IPS-18a (cell line): ENCODE measurements around the gene BICDL1.

Experiments used
- H3K27ac ChIP-seq: one replicate; pipeline ENCODE4 v1.5.1; 2013; ENCODE audit warnings: low read length
- H3K27me3 ChIP-seq: one replicate; pipeline ENCODE4 v1.6.1; 2013; ENCODE audit warnings: mild to moderate bottlenecking, low read length; ENCODE audit not compliant: control insufficient read depth, insufficient read depth
- H3K36me3 ChIP-seq: one replicate; pipeline ENCODE4 v1.6.1; 2013; ENCODE audit warnings: low read depth, low read length; ENCODE audit not compliant: control insufficient read depth
- H3K4me1 ChIP-seq: one replicate; pipeline ENCODE4 v1.6.1; 2013; ENCODE audit warnings: low read depth, low read length; ENCODE audit not compliant: control insufficient read depth
- H3K4me3 ChIP-seq: one replicate; pipeline ENCODE4 v1.5.1; 2013; ENCODE audit warnings: low read length
- H3K9ac ChIP-seq: one replicate; pipeline ENCODE4 v1.6.1; 2013; ENCODE audit warnings: mild to moderate bottlenecking, low read length, moderate library complexity
- H3K9me3 ChIP-seq: one replicate; pipeline ENCODE4 v1.6.1; 2013; ENCODE audit warnings: low read depth, low read length; ENCODE audit not compliant: control insufficient read depth

Gene BICDL1

DNA sequence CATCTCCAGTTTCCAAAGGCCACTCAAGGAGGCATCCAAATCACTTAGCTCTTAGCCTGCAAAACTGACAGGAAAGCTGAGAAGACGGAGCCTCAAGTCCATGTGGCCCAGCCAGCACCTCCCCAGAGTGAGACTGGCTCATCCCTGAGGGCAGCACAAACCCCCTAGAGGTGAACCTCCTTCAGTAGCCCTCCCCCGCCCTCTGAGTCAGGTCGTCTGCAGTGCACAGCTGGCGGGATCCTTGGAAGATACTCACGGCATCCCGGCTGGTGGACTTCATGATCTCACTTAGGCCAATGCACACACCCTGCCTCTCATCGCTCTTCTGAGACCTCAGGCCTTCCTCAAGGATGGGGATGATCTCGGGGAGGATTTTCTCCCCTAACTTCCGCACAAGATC lies 151.6 kb downstream of the BICDL1 start:
- Histone ChIP-seq H3K27me3 (no peaks in the 10 kb centered on the region), H3K9me3 (no peaks in the 10 kb centered on the region), H3K27ac (no peak overlapping the region), H3K9ac (no peak overlapping the region), H3K36me3 (peaks cover 89% of the 10 kb centered on the region), H3K4me3 (no peak overlapping the region), H3K4me1 (no peaks in the 10 kb centered on the region)

DNA sequence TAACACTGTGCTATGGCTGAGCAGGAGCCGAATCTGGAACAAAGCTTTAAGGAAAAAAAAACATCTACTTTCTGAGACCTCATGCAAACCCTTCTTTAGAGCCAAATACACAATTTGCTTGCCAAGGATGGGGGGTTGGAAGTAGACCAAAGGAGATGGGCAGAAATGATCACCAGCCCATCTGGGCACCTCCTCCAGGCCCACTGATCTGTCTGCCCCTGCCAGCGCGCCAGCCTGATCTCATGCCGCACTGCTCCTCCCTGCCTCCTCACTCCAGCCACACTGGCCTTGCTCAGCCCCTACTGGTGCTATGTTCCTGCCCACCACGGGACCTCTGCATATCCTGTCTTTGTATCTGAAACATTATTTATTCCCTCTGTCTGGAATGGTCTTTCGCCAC lies 152.3 kb downstream of the BICDL1 start:
- H3K4me3 ChIP-seq = no peak overlapping the region
- H3K4me1 ChIP-seq = no peaks in the 10 kb centered on the region
- H3K27ac ChIP-seq = no peak overlapping the region
- no peaks in the 10 kb centered on the region for H3K27me3 ChIP-seq
- peaks cover 89% of the 10 kb centered on the region for H3K36me3 ChIP-seq
- H3K9me3 ChIP-seq = no peaks in the 10 kb centered on the region
- H3K9ac ChIP-seq = no peak overlapping the region

DNA sequence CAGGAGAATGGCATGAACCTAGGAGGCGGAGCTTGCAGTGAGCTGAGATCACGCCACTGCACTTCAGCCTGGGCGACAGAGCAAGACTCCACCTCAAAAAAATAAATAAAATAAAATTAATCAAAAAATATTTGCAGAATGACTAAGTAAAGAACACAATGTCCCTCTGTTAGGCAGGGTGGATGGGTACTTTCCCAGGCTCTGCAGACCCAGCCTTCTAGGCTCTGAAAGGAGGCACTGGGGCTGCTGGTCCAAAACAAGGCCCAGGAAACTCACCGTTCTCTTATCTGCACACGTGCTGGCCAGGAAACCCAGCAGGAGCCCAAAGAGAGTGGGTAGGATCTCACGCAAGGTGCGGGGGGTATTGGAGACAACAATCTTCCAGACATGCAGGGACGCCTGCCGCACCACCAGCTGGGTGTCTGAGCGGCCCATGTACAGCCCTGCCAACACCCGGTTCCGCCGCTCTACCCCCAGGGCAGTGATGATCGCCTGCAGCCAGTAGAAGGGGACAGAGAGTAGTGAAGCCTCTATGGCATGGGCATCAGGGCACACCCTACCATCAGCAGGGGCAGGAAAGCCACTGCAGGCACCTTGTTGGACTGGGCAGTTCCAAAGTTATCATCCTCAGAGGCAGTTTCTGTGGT lies 153.3 kb downstream of the BICDL1 start:
- H3K9ac ChIP-seq = no peak overlapping the region
- H3K9me3 ChIP-seq = no peaks in the 10 kb centered on the region
- peaks cover 89% of the 10 kb centered on the region for H3K36me3 ChIP-seq
- no peaks in the 10 kb centered on the region for H3K27me3 ChIP-seq
- H3K27ac ChIP-seq = no peak overlapping the region
- H3K4me1 ChIP-seq = no peaks in the 10 kb centered on the region
- no peak overlapping the region for H3K4me3 ChIP-seq
